ENCODE measurements around the gene RBMY1B.
"Not testable (repeated sequence)": the region's sequence is repeated elsewhere in the genome, so short reads cannot be mapped to it uniquely, and the experiment has no call there.

The RBMY1B gene

GRCh38 chrY:21511038-21511437, at the start of gene RBMY1B:
RBMY1B (plus strand) TSS chrY:21511338; CDS start chrY:21513351, 2,013 bp downstream.
- not testable (repeated sequence) for DNase-seq

- not testable (repeated sequence) for DNase-seq
Observed at GRCh38 chrY:21462915-21463314, 48.2 kb upstream of the RBMY1B start.

GRCh38 chrY:21482967-21483366, 28.2 kb upstream of the RBMY1B start:
- DNase-seq = no peak

- DNase-seq = not testable (repeated sequence)
Observed at GRCh38 chrY:21534579-21534978, 23.4 kb downstream of the RBMY1B start, which contains the start of gene RBMY1A1. RBMY1A1 (plus strand) TSS chrY:21534879; CDS start chrY:21536892, 2,013 bp downstream.

- DNase-seq = not testable (repeated sequence)
Observed at GRCh38 chrY:21559316-21559984, 48.3 kb downstream of the RBMY1B start.

All from amniotic stem cell (primary cell).